ENCODE measurements around the gene CHCHD3.

The CHCHD3 gene

DNA sequence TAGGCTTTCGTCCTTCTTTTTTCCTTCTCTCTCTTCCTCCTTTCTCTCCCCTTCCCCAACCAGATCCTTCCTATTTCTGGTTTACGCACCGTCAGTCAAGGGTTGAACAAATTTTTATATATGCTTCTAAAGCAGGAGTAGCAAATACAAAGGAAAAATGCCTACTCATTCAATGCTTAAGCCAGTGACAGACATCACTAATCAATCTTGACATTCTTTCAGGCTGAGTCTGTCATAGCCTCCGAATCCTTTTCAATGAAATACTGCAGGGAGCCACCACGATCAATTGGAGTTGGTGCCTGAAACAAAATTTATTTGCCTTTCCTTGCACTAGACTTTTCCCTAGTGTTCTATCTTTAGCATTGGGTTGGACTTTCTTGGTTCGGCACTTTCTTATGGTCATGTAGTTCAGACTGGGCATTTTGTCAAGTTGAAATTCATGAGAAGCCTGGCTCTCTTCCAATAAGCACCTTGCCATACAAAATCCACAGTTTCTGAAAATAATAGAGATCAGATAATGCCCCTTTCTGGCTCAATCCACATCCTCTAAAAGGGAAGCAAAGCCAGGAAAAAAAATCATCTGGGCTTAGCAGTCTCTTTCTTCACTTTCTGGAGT, 266.1 kb downstream of the CHCHD3 start:
- no peak for DNase-seq (ENCODE audit: low read depth)

DNA sequence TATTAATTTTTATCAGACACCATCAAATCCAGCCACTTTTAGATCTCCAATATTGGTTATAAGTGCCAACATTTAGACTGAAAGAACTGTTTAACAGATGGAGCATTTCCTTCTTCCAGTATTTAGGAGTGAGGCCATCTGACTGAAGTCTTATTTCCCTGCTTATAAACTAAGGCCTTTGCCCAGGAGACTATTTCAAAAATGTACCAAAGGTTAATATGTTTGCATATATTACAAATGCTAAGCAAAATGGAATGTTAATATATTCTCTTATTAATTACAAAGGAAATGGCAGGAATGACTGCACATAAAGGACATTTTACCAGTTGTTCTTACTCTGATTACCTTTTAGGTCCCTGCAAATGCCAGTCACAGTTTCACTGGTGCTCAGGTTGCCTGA, 266.8 kb downstream of the CHCHD3 start:
- DNase-seq (ENCODE audit: low read depth) = no peak

DNA sequence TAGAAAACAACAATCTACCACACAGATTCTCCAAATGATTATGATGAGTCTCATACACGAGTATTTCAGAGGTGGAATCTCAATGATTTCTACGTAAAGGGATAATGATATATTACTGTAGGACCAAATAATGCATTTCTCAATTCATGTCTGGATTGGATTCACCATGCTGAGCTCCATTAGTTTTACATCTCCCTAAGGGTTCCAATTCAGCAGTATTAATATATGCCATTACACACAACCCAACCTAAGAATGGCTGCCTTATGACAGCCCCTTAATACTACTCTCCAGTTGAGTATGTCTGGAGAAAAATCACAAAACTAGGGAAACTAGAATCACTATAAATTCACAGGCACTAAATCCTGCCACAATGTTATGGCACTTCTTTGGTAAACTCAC, 271.3 kb downstream of the CHCHD3 start:
- no peak for DNase-seq (ENCODE audit: low read depth)

DNA sequence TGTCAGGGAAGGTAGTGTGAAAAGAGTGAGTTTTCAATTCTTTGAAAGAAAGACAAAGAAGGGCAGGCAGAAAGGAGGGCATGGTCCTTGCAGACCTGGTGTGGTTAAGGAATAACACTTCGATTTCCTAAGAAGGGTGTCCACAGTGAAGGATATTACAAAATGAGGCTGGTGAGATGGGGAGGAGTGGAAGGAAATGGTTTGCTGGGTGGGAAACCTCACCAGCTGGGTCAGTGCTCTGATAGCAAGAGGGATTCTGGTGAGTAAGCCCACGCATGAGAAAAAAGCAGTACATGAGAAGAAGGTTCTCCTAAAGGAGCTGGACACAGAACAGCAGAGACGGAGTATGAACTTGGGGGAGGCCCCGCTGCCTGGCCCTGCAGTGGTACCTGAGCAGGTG, 275.1 kb downstream of the CHCHD3 start:
- DNase-seq (ENCODE audit: low read depth) = no peak

DNA sequence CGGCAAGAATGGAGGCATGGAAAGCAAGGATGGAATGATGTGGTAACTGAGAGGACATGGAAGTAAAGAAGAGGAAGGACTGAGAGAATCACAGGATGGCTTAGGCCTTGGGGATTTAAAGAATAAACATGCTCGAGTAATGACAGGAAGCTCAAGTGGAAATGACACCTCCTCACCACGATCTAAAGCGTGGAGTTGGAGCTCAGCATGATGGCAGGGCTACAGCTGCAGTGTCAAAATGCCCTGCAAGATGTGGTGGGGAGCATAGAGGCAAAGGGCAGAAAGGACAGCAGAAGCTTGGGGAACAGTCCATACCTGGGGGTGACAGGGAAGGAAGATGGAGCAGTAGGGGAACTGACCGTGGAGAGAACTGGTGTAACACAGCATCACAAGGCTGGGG, 276.1 kb downstream of the CHCHD3 start:
- DNase-seq (ENCODE audit: low read depth) = no peak

DNA sequence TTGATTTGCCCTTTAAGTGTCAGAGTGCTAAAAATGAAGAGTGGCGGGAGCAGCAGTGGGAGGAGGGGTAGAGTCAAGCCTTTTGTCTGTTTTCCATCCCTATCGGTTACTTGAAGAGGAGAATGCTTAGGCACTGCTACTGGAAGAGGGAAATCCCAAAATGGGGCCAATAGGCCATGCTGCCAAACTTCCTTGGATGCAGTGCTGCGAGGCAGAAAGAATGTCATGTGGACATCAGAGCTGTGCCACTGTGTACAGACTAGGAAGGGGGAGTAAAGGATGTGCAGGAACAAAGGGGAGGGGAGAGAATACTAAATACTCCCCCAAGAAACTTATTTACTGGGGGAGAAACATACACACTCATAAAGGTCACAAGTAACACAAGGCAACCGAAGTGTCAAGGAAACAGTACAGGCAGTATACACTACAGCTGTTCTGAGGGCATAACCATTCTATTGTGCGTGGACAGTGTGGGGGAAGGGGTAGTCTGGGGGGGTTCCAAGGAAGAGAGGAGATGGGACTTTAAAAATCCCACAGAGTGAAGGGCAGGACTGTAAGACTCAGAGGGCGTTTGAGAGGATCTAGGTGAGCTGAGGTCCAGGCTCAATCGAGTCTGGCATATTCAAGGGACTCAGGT, 276.9 kb downstream of the CHCHD3 start:
- DNase-seq (ENCODE audit: low read depth) = no peak

DNA sequence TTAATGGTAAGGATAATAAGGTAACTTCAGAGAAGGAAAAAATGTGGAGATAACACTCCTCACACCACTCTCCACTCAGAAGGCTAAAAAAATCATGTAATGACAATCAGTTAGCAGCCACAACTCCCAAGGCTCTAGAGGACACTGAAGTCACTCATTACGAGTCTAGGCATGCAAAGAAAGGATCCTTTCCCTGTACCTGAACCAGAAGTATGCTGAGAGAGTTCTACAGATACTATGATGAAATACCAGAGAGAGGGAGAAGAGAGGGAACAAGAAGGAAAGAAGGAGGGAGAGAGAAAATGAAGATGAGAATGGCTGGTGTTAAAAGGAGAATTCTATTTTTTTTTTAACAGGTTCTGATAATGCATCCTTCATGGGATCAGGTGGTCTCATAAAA, 281.4 kb downstream of the CHCHD3 start:
- no peak for DNase-seq (ENCODE audit: low read depth)

DNA sequence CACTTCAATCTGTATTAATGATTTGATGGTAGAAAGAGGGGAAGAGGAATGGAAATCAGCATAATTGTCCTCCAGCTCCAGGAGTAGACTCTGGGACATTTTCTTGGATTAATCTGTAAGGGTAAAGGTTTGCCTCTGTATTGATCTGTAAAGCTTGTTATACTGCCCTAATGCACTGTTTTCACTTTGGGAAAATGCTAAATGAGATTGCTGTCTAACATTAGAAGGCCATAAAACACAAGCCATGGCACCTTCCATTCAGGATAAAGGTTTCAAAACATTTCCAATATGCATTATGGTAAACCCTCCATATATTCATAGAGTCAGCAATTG, 282.8 kb downstream of the CHCHD3 start:
- no peak for DNase-seq (ENCODE audit: low read depth)

DNA sequence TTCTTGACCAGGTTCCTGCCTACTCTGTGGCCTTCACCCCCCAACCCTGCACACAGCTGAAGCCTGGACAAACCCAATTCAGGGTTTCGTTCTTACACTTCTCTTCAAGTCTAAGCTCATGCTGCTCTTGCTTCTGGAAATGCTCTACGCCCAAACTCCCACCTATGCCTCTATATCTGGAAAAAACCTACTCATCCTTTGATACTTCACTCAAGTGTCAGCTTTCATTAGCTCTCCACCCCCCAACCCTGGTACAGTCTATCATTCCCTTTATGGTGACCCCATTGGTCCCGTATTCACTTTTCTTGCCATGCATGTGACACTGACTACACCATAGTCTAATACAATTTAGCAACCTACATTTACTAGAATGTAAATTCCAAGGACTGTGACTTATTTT, 284.7 kb downstream of the CHCHD3 start:
- DNase-seq (ENCODE audit: low read depth) = no peak

DNA sequence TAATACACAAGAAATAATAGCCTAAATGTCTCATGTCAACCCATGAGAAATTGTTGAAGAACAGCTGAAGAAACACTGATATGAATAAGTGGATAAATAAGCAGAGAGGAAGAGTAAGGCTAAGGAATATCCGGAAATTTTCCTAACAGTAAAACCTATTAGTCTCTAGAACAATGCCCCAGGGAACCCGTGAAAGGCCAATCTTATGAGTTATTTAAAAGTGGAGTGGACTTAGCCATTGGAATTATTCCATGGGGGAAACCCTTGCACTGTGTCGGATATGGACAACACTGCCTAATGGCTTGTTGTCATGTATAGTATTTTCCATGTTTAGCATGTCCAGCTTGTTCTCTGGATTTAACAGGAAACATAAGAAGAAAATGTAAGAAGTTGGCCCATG, 288.4 kb downstream of the CHCHD3 start:
- no peak for DNase-seq (ENCODE audit: low read depth)

DNA sequence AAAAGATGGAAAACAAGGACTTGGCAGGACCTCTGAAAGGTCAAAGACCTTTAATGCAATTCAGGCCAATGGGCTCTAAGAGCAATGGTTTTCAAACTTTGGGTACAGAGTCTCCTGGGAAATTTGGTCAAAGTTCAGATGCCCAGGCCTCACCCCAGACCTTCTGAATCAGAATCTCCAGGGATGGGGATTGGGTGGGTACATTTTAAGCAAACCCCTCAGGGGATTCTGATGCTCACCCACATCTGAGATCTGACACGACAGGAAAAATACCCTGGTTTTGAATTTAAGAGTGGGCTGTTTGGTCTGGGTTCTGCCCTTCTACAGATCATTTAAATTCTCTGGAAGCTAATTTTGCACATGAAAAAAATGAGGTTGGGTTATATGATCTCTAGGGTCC, 290.9 kb downstream of the CHCHD3 start:
- no peak for DNase-seq (ENCODE audit: low read depth)

DNA sequence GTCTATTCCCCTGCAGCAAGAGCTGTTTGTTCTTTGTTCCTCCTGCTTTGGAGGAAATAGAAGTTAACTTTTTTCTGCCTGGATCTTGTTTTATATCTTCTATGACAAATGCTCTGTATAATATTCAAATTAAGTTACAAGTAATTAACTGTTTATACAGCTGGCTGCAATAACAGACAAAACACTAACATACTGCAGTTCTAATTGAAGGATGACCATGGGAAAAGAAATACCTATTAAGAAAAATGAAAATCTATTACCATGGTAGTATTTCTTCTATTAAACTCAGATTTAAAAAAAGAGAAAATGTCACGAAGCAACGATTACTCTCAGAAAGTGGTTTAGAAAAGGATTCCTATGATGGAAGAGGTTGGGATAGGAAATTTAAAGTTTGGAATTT, 291.8 kb downstream of the CHCHD3 start:
- DNase-seq (ENCODE audit: low read depth) = no peak

DNA sequence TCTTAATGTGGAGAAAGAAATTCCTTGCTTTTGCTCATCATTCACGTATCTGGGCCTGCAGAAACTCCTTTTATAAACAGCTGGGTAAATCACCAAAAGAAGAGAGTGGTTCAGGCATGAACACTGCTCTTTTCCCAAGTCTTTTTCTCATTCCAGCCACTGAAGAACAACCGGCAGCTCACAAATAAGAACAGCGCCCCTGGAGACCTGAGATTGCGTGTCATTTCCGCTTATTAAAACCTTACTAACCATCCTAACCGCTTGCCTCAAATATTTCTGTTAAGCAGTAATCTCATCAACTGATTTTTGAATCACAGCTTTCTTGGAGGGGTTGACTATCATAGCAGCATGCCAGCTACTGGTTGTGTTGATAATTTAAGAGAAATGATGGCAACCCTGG, 292.6 kb downstream of the CHCHD3 start:
- no peak for DNase-seq (ENCODE audit: low read depth)

DNA sequence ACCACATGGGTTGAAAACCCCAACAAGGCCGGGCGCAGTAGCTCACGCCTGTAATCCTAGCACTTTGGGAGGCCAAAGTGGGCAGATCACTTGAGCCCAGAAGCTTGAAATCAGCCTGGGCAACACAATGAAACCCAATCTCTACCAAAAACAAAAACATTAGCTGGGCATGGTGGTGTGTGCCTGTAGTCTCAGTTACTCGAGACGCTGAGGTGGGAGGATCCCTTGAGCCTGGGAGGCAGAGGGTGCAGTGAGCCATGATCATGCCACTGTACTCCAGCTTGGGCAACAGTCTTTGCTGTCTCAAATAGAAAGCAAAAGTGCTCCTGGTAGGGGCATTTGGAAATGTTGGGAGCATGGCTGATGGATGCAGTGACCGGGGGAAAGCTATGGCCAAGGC, 296.0 kb downstream of the CHCHD3 start:
- DNase-seq (ENCODE audit: low read depth) = no peak

DNA sequence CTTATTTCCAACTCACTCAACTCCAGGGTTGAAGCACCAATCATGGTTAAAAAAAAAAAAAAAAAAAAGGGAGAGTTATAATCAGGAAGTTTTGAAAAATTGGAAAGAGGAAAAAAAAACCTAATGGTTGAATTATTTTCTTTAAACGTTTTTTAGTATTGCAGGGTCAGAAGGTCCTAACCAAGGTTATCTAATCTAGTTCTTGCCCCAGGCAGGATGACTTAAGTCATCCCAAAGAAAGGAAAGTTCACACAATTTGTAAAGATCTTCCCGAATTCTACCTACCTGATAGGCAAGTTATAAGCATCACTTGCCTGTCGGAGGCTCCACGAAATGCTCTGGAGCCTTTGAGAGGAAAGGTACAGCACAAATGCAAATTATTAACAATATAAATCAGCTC, 297.5 kb downstream of the CHCHD3 start:
- no peak for DNase-seq (ENCODE audit: low read depth)

DNA sequence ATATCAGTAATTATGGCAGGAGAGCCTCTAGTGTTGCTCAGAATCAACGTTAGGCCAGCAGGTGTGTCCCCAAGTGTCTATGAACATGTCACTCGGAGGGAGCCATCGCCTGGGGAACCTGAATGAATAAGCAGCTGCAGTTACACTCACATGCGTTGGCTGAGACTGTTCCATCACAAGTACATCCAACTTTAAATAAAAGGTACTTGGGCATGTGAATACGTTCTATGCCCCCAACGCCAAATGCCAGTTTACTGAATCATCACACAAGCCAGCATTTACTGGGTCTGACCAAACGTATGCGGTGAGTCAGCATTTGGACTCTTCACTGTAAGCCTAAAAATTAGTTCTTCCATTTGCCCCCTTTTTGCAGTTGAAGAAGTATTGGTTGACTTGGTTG, 298.1 kb downstream of the CHCHD3 start:
- no peak for DNase-seq (ENCODE audit: low read depth)

DNA sequence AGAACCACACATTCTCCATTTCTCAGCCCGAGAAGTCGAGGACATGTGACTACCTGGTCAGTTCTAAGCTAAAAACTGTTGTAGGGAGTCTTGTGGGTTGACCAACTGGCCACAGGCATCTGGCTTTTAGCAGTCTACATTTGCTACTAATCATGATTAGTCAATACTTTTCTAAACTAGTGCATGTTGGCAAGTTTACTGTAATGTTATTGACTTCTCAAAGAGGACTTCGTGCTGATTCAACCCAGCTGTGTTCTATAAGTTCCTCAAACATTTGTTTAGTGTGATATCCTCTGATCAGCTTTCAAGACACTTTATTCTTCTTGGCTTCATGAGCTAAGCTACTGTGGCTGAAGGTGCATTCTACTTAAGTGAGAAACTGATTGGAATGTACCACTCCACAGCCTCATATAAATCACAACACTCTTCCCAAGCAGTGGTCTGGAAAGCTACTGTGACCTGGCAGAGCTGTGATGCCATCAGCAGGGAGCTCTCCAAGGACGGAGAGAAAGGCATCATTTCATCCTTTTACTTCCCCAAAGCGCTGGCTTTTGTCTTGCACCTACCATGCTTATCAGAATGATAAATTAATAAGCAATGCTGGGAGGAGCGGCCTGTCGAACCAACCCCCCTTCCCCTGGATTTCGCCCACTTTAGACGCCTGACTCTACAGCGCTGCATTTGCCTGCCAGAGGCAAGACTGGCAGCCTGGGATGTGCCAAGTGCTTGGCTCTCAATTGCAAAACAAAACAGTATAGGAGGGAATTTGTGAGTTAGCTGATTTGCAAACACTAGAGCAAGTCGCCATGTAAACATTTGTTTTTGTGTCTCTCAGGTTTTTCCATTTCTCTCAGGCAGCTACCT, 298.9 kb downstream of the CHCHD3 start:
- no peak for DNase-seq (ENCODE audit: low read depth)

DNA sequence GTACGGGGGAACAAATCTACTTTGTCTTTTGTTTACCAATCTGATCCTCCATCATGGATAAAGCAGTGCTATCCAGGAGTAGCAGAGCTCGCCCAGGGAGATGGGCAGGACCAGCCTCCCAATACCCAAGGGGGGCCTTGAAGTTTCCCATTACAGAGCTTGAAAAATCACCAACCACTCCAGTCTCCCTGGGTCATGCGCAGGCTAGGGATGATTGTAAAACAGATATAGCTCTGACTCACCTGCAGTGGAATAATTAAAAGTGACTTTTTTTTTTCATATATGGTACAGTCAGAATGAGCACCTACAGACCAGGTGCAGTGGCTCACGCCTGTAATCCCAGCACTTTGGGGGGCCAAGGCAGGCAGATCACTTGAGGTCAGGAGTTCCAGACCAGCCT, 301.1 kb downstream of the CHCHD3 start:
- DNase-seq (ENCODE audit: low read depth) = no peak

DNA sequence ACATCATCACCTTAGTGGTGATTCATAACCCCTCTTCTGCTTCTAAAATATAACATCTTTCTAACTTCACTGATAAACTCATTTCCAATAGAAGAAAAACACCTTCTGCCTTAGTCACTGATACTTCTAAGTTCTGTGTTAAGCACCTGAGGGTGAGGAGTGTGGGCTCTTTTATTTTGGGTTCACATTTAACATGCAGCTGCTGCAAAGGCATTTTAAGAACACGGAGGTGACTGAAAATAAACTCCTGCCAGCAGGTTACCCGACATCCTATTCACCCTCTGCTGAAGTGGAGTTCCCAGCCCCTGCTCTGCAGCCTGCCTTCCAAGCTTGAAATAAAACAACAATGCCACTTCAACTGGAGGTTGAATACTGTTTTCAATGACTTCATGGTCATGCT, 302.7 kb downstream of the CHCHD3 start:
- no peak for DNase-seq (ENCODE audit: low read depth)

DNA sequence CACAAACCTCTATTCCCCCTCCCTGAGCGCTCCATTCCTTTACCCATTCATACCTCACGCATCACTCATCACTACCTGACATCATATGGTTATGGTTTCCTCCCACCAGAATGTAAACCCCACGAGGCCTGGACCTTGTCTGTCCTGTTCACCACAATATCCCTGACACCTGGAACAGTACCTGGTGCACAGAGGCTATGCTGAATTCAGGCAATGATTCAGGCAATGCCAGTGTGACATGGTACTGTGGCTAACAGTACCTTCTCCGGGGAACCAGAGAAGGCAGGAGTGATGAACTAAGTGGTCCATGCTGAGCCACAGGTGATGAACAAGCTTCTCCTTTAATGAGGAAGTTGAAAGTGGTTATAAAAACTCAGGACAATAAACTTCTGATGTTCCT, 303.1 kb downstream of the CHCHD3 start:
- no peak for DNase-seq (ENCODE audit: low read depth)

DNA sequence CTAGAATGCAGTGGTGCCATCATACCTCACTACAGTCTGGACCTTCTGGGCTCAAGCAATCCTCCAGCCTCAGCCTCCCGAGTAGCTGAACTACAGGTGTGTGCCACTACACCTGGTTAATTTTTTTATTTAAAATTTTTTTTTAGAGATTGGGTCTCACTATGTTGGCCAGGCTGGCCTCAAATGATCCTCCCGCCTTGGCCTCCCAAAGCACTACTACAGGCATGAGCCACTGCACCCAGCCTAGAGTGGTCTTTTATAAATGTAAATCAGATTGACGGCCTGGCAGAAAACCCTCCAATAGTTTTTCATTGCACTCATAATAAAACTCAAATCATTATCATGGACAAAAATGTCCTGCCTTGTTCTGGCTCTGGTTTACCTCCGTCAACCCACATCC, 303.9 kb downstream of the CHCHD3 start:
- no peak for DNase-seq (ENCODE audit: low read depth)

DNA sequence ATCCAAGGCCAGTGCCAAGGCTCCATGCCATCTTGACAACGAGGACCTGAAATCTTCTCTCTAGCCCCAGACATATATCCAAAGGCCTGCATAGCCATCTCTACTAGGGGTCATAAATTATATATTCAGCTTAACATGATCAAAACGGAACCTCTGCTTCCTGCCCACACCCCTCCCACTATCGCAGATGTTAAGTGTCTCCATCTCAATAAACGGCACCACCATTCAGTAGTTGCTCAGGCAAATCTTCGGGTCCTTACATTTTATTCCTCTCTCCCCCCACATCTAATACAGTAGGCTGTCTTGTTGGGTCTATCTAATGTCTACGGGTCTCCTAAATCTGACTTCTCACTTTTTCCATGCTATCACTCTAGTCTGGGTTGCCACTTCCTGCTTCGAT, 304.5 kb downstream of the CHCHD3 start:
- no peak for DNase-seq (ENCODE audit: low read depth)

DNA sequence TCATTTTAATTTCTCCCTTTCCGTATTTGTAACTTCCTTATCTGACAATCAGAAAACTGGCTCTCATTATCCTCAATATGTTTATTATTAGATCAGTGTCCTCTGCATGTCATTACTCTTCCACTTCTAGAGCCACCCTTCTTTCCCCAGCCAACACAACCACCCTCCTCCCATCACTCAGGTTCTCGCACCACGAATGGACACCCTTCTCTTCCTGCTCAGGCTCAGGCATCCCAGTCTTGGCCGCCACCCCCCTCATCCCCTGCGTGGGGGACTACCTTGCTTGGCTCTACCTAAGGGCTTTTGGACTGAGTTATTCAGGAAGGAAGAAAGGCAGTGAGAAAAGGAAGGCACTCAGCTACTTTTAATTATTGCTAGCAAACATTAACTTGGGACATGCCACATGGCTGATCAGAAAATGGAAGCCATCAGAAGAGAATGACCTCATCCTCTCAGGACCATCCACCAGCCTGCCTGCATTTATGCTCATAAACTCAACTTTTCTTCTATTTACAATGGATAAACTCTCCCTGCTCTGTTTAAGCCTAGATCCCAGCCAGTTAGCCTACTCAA, 305.8 kb downstream of the CHCHD3 start:
- no peak for DNase-seq (ENCODE audit: low read depth)

All from activated gamma-delta T cell treated with anti-CD3 and anti-CD28 coated beads, Interleukin-2, amount 50 U/mL, for 16 hours (primary cell).